SW480 (cell line): ENCODE results near the gene SLBP.

ENCODE experiments used
- DNase-seq: peaks from one replicate; pipeline ENCODE4 v3.0.0-alpha.2; 2016; ENCODE audit warnings: low spot score

Gene SLBP

DNA sequence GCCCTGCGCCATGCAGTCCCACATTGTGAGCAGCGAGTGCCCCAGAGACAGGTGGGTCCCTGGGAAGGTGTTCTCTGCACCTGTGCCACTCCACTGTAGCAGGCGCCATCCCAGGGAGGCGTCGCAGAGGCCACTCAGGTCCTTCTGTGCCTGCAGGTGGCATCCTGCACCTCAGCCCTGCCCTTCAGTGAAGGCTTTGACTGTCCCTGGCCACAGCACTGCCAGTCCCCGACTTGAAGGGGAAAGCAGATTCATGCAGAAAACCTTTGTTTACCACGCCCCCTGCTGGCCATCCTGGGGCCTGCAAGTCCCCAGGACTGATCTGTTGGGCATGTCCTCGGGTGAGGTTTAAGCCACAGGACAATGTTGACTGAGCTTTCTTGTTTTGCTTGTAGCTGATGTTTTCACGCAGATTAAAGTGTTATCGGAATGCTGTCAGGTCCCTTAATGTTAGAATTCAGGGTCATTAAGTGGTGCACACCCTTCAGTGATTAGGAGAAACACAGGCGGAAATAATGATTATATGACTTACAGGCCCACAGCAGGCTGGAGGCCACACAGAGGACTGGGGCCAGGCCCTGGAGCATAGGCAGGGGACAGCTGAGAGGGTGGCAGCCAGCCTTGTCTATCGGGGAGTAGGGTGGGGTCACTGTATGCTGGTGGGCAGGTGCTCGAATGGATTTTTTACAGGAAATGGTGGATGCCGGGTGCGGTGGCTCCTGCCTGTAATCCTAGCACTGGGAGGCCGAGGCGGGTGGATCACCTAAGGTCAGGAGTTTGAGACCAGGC, 14.2 kb upstream of the SLBP start:
- DNase-seq: peak; percentile 61

GRCh38 chr4:1725521-1725920, 13.4 kb upstream of the SLBP start:
- no peak for DNase-seq

- no peak for DNase-seq
Measured at GRCh38 chr4:1723131-1723801, 11.1 kb upstream of the SLBP start.

DNA sequence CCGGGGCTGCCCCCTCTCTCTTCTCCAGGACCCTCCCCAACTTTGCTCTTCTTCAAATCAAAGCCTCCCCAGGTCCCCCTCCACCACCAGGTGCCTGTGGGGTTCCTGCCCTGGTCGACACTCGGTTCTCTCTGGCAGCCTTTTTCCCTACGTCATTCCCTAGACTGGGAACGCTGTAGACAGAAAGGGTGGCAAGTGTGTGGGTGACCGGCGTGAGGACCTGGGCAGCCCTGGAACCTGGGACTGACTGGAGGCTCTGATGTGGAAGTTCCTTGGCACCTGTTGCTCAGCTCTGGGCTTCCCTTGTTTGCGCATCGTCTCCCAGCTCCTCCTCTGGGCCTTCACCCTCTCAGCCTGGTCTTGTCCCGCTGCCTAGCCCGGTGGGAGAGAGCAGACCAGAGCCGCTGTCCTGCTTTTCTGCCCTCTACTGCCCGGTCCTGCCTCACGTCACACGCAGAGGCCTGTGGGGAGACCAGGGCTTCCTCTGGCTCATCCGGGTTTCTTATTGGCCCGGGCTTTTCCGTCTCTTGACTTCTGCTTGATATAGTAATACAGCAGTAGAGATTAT, 10.5 kb upstream of the SLBP start:
- no peak for DNase-seq

DNA sequence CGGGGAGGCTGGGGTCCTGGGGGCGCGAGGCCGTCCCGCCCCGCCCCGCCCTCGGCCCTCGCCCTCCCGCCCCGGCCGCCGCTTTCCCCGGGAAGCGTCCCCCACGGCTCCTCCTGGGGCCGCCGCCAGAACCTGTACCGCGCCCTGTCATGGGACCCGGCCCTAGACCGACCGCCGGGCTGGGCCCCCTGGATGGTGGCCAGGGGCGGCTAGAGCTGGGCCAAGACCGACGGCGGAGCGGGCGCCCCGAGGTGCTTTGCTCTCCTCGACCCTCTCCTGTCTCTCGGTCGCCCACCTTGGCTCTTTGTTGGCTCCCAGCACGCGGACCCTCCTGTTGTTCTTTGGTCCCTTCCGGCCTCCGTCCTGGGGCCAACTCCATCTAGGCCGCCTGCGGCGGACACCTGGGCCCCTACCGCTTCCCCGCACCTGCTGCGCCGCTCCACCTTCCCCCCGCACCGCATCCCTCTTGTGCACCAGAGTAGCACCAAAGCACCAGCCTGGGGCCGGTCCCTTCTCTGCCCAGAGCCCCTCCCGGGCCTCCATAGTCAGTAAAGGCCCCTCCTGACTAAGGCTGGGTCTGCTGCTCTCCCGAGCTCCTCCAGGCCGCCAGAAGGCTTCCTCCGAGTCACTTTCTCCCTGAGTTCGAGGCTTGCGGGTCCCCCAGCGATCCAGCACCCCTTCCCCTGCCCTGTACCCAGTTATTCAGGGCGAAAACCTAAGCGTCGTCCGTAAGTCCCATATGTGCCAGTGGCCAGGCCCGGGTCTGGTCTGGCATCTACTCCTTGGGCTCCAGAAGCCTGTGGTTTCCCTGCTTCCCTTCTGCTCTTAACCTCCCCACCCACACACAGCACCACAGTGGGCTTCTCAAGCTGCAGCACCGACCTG, 9.8 kb upstream of the SLBP start:
- DNase-seq: no peak

DNA sequence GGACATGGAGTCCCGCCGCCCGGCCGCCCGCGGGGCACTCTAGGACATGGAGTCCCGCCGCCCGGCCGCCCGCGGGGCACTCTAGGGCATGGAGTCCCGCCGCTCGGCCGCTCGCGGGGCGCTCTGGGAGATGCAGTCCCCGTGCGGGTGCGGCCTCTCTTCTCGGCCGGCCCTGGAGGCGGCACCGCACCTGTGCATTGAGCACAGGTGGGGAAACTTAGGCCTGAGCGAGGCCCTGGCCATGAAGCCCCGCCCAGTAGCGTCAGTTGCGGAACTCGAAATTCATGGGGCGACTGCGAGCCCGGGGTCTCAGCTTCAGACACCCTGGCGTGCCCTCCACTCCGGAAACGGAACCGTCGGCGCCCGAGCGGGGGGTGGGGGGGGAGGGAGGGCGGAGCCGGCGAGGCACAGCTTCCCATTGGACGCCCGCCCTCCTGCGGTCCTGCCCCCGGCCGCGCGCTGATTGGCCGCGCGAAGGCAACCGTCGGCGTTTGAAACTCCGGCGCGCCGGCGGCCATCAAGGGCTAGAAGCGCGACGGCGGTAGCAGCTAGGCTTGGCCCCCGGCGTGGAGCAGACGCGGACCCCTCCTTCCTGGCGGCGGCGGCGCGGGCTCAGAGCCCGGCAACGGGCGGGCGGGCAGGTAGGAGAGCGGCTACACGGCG, 9.0 kb upstream of the SLBP start, which contains the start of the genes TACC3 and TMEM129:
TSS of gene TACC3 (plus strand) at position 519 of the 663 bp plus-strand sequence. CDS start 1,901 bp downstream, outside the sequence.
TSS of gene TMEM129 (minus strand) at position 321 of the 663 bp plus-strand sequence. CDS start 486 bp downstream, outside the sequence.
- peak; percentile 96 for DNase-seq

DNA sequence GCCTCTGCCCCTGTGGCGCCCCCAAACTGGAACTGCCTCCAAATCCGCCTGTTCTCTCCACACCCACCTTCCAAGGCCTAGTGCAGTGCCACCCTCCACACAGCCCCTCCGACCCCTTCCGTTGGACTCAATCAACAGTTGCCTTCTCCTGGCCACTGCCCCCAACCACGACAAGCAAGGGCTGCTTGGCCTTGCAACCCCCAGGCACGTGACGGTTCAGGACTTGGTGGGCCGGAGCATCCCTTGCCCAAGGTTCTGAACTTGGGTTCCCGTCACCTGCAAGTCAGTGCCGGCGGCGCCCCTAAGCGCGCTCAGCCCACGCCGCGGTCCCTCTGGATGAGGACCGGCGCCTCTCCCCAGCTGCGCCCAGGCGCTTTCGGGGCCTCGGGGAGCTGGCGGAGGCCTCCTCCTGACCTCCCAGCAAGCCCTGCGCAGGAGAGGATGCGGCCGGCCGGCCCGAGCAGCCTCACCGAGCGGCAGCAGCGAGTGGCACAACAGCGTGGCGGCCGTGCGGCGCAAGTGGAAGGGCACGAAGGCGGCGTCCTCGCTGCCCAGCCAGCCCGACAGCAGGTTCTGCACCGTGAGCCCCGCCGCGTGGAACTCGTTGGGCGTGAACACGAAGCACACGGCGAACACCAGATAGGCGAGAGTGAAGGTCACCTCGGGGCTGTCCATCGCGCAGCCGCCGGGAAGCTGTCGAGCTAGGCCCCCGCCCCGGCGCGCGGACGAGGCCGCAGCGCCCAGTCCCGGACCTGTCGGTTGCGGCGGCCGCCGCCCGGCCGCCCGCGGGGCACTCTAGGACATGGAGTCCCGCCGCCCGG, 8.3 kb upstream of the SLBP start:
- DNase-seq: no peak

- DNase-seq: no peak
Measured at GRCh38 chr4:1718095-1718850, 6.2 kb upstream of the SLBP start.

- DNase-seq: no peak
Measured at GRCh38 chr4:1717129-1718094, 5.3 kb upstream of the SLBP start.

DNA sequence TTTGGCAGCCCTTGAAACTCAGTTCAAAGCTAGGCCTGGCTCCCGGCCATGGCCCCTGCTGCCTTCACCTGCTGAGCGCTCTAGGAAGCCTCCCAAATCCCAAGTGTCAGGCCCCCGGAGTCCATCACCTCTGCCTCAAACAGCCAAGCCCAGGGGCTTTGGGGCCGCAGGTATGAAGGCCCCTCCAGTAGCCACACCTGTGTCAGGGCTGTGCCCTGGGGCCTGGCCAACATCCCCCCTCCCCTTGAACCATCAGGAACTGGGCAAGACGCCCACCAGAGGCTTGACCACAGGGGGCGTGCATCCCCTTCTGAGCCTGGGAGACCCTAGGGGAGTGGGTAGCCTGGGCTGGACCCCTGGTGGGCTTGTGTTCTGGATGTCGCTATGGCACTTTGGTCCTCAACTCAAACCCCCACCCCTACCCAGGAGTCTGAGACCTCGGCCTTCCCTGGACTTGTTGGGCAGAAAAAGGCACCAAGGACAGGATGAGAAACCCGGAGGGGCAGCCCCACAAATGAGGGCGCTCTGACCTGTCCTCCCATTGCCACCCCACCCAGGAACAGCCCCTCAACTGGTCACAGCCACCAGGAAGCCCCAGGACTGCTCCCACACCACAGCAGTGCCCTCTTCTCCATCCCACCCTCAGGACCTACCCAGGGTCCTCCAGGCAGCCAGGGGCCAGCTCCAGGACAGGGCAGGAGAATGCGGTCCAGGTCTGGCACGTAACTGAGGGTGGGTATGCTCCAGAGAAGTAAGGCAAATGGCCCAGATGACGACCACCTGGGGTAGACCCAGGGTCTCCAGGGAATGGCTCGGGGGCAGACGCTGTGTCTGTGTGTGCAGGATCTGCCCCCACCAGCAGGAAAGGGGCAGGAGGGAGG, 4.2 kb upstream of the SLBP start:
- no peak for DNase-seq

DNA sequence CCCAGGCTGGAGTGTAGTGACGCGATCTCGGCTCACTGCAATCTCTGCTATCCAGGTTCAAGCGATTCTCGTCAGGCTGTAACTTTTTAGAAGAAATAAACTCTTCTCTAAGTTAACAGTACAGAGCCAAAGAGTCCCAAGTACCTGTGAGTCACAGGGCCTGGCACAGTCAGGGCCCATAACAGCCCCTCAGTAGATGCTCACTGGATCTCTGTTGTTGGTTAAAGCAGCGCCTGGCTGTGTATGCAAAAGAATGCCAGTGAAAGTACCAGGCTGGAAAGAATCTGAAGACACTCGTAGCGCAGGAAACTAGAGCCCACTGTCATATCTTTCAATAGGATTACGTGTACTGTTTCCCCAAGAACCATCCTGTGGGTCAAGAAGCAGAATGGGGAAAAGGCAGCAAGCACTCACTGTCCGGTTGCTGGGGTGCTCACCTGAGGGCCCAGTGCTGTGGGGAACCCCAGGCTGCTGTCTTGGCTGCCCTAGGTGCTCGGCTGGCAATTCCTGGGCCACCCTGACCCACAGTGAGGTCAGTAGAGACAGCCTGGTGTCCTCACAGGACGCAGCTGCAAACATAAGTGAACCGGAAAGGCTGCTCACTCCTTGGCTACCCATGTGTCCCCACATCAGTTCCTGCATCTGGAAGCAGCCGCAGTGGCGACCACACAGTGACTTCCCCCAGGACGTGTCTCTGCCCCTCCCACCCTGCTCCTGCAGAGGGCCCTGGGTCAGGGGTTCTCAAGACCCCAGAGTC, 3.1 kb upstream of the SLBP start:
- DNase-seq: no peak

DNA sequence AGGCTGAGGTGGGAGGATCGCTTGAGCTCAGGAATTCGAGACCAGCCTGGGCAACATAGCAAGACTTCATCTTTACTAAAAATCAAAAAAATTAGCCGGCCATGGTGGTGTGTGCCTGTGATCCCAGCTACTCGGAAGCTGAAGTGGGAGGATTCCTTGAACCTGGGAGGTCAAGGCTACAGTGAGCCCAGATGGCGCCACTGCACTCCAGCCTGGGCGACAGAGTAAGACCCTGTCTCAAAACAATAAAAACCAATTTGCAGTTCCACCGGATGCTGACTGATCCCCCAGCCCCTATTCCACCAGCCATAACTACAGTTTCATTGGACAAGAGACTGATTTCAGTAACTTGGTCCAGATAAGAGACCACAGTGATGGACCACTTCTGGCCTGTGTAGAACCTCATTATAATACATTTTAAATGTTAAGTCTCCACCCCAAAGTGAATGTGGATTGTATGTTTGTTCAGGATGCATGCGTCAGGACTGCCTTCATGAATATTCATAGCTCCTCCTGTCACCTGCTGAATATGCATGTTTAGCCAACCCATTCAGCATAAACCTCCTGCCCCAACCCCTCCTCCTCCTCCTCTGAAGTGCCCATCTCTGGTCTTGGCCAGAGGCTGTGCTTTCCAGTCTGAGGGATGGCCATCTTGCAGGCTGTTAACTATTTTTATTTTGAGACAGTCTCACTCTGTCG, 2.3 kb upstream of the SLBP start:
- DNase-seq: peak; percentile 13

DNA sequence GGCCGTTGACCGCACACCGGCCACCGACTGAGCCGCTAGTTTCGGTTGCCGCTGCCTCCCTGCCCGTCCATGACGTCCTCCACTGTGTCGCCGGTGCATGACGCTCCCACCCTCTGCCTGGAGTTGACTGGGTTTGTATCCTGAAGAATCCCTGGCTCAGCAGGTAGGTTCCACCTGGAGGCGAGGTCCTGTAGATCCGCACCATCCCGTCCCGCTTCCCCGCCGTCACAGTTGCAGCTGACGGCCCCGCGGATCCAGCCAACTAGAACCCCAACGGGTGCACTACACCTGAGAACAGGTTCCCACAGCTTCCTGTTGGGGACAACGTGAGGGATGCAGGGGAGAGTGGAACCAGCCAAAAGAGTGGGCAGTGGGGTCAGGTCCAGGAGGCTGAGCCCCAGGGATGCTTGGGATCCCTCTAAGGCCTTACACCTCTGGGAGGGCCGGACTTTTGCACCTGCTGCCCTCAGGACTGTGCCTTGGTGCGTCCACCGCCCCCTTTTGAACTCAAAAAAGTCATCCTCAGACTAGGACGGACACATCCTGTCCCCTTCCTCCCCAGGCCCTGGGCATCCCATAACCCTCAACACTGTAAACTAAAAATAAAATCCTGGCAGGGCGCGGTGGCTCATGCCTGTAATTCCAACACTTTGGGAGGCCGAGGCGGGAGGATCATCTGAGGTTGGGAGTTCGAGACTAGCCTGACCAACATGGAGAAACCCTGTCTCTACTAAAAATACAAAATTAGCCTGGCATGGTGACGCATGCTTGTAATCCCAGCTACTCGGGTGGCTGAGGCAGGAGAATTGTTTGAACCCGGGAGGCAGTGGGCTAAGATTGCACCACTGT, 1.1 kb upstream of the SLBP start:
- peak; percentile 65 for DNase-seq

DNA sequence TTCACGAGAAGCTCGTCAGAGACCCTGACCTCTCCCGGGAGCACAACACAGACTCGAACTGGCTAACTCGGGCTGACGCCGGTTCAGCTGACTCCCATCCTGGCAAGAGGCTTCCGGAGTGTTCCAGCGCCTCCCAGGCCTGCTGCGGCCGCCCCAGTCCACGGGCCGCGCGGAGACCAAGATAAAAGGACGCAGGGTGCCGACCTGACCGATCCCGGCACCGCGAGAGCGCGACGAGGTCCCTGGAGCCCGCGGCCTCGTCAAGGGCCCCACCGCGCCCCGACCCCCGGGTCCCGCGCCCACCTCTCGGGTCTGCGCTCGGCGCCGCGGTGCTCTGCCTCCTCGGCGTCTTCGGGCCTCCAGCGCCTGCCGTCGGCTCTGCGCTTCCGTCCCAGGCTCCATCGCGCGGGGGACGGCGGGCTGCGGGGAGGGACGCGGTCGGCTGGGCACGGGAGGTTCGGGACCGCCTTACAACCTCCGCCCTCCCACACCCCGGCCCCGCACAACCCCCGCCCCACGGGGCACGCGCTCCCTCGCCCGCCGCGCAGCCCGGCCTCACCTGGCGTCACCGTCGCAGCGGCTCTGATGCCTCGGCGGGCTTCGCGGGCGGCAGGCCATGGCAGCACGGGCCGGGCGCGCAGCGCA, 426 bp downstream of the SLBP start:
- DNase-seq: no peak

DNA sequence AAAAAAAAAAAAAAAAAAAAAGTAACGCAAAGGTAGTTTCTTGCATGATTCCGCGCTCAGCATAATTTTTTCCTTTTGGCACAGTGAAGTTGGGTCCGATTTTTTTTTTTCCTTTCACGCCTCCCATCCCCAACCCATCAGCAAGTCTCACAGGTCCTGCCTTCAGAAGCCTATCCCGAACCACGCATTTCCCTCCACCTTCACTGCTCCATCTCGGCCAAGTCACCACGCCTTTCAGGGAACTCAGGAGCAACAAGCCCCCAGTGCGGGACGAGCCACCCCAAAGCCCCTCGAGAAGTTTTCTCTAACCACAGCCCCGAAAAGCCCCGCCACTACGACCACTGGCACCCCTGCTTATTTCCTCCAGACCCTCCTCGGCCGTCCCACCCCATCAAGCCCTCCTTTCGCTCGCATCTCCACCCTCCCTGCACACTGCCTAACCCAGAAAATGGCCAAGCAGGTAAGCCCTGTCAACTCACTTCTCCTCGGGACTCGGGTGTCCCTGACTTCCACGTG, 1.0 kb downstream of the SLBP start:
- DNase-seq: no peak
